Measurements from ENCODE around the gene CKAP2L.

Gene CKAP2L

GRCh38 chr2:112762276-112762675 is 2.1 kb downstream of the CKAP2L start:
- no peak for DNase-seq (ENCODE audit: low read depth)

- no peak for DNase-seq (ENCODE audit: low read depth)
These were observed 4.3 kb downstream of the CKAP2L start for GRCh38 chr2:112760149-112760548.

GRCh38 chr2:112758711-112759110 is 5.7 kb downstream of the CKAP2L start:
- no peak for DNase-seq (ENCODE audit: low read depth)

GRCh38 chr2:112757265-112757664 is 7.1 kb downstream of the CKAP2L start:
- no peak for DNase-seq (ENCODE audit: low read depth)

GRCh38 chr2:112756207-112756606 is 8.2 kb downstream of the CKAP2L start:
- DNase-seq (ENCODE audit: low read depth), result no peak

GRCh38 chr2:112755444-112755843 is 9.0 kb downstream of the CKAP2L start:
- DNase-seq (ENCODE audit: low read depth), result no peak

GRCh38 chr2:112754564-112754963 is 9.8 kb downstream of the CKAP2L start:
- no peak for DNase-seq (ENCODE audit: low read depth)

GRCh38 chr2:112752667-112753066 is 11.7 kb downstream of the CKAP2L start:
- no peak for DNase-seq (ENCODE audit: low read depth)

- DNase-seq (ENCODE audit: low read depth), result no peak
These were observed 12.8 kb downstream of the CKAP2L start for GRCh38 chr2:112751451-112752197.

GRCh38 chr2:112750560-112750843 is 13.9 kb downstream of the CKAP2L start:
- no peak for DNase-seq (ENCODE audit: low read depth)

- peak; percentile 73 for DNase-seq (ENCODE audit: low read depth)
These were observed 14.5 kb downstream of the CKAP2L start for GRCh38 chr2:112749755-112750559.

- DNase-seq (ENCODE audit: low read depth), result no peak
These were observed 23.9 kb downstream of the CKAP2L start for GRCh38 chr2:112740527-112740926.

GRCh38 chr2:112737542-112738232 is 26.7 kb downstream of the CKAP2L start:
- no peak for DNase-seq (ENCODE audit: low read depth)

GRCh38 chr2:112733871-112734270 is 30.5 kb downstream of the CKAP2L start:
- no peak for DNase-seq (ENCODE audit: low read depth)

GRCh38 chr2:112733456-112733855 is 31.0 kb downstream of the CKAP2L start:
- no peak for DNase-seq (ENCODE audit: low read depth)

GRCh38 chr2:112731479-112731878 is 32.9 kb downstream of the CKAP2L start:
- no peak for DNase-seq (ENCODE audit: low read depth)

GRCh38 chr2:112730791-112731190 is 33.6 kb downstream of the CKAP2L start:
- DNase-seq (ENCODE audit: low read depth), result no peak

GRCh38 chr2:112730216-112730615 is 34.2 kb downstream of the CKAP2L start:
- no peak for DNase-seq (ENCODE audit: low read depth)

- DNase-seq (ENCODE audit: low read depth), result no peak
These were observed 35.8 kb downstream of the CKAP2L start for GRCh38 chr2:112728378-112729175.

- no peak for DNase-seq (ENCODE audit: low read depth)
These were observed 36.4 kb downstream of the CKAP2L start for GRCh38 chr2:112728029-112728362.

- no peak for DNase-seq (ENCODE audit: low read depth)
These were observed 37.0 kb downstream of the CKAP2L start for GRCh38 chr2:112727276-112728028.

Measured in activated T-cell treated with anti-CD3 and anti-CD28 coated beads for 1 hour (primary cell).